Measurements from ENCODE around the gene ATXN3L. TPM values are rescaled to one million over a fixed set of nuclear protein-coding genes. Genes with fewer than 3 reads are reported as not detected.

The ATXN3L gene
- total and polyA plus RNA-seq, 2 experiments from 2014 or later: not detected

DNA sequence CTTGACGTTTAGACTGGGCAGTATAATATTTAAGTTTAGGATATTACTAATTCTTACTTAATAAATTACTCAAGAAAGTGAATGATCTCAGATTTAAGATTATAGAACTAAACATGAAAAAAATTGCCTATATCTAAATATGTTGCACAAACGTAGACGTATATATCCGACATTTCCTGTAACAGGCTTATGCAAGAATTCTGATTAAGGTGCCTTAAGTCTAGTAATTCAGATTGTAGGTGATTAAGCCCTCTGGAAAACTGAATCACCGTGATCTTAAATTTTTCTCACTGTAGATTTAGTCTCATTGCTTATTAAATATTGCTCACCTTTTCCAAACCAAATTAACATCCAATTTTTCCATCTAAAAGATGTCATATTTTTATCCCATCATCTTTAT is 24.0 kb downstream of the ATXN3L start:
- Histone ChIP-seq H3K9me2 (ENCODE audit: insufficient read depth) (no peaks in the 10 kb centered on the region), H2AFZ (no peak overlapping the region), H3K79me2 (replicated peaks; ENCODE audit: insufficient read depth) (no peaks in the 10 kb centered on the region), H3K27ac (ENCODE audit: low read depth) (no peak overlapping the region), H3F3A (replicated peaks; ENCODE audit: low read depth) (no peaks in the 10 kb centered on the region), H3K27me3 (ENCODE audit: insufficient read depth) (no peaks in the 10 kb centered on the region), H3K4me2 (no peak overlapping the region), H3K4me3 (no peak overlapping the region), H4K20me1 (replicated peaks; ENCODE audit: insufficient read depth) (no peaks in the 10 kb centered on the region), H3K4me1 (ENCODE audit: insufficient read depth) (no peaks in the 10 kb centered on the region), H3K36me3 (ENCODE audit: insufficient read depth) (no peaks in the 10 kb centered on the region)
- H3K27me3 Mint-ChIP-seq (ENCODE audit: insufficient read depth, low read depth, poor library complexity): peaks cover 2% of the 10 kb centered on the region
- H3K27ac Mint-ChIP-seq: no peak overlapping the region
- no peak overlapping the region for H3K4me3 Mint-ChIP-seq
- H3K36me3 Mint-ChIP-seq (ENCODE audit: low read depth): no peaks in the 10 kb centered on the region
- ATAC-seq (no peak), DNase-seq (ENCODE audit: low spot score) (no peak)
- no peak for TF ChIP-seq POLR2AphosphoS5 (IDR thresholded peaks at IDR 0.05; ENCODE audit: low read depth)
- H3K9me3 Mint-ChIP-seq: no peaks in the 10 kb centered on the region; the same call in 2 of the 3 replicates
- no peaks in the 10 kb centered on the region for H3K4me1 Mint-ChIP-seq

DNA sequence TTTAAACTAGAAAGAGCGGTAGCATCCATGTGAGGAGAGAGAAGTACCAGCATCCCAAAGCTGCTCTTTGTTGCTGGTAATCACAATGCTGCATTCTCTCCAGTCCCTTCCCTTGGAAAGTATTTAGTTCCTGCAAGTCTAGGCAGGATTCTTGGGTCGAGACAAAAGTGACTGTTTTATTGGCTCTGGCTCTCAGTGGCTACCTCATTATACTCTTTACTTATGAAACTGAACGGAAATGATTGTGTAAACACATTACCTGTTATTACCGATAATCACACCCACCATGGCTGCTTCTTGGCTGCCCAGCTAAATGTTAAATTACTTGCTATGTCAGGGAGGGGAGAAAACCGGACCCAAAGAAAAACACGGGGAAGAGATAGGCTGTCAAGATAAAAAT is 26.2 kb downstream of the ATXN3L start:
- no peaks in the 10 kb centered on the region for H4K20me1 ChIP-seq (replicated peaks; ENCODE audit: insufficient read depth)
- no peak overlapping the region for H3K4me2 ChIP-seq
- no peaks in the 10 kb centered on the region for H3K9me2 ChIP-seq (ENCODE audit: insufficient read depth)
- H3K4me1 ChIP-seq (ENCODE audit: insufficient read depth): no peaks in the 10 kb centered on the region
- H3K4me3 Mint-ChIP-seq: no peak overlapping the region
- H3K9me3 Mint-ChIP-seq: no peaks in the 10 kb centered on the region; the same call in 2 of the 3 replicates
- H3K36me3 ChIP-seq (ENCODE audit: insufficient read depth): no peaks in the 10 kb centered on the region
- ATAC-seq (no peak), DNase-seq (ENCODE audit: low spot score) (no peak)
- no peak overlapping the region for H2AFZ ChIP-seq
- H3K27ac ChIP-seq (ENCODE audit: low read depth): no peak overlapping the region
- H3K27me3 ChIP-seq (ENCODE audit: insufficient read depth): no peaks in the 10 kb centered on the region
- H3K4me1 Mint-ChIP-seq: peaks cover under 1% of the 10 kb centered on the region; the same call in 1 of the 3 replicates
- H3K4me3 ChIP-seq: no peak overlapping the region
- H3F3A ChIP-seq (replicated peaks; ENCODE audit: low read depth): no peaks in the 10 kb centered on the region
- no peaks in the 10 kb centered on the region; the same call in 2 of the 3 replicates for H3K36me3 Mint-ChIP-seq (ENCODE audit: low read depth)
- no peak overlapping the region for H3K27ac Mint-ChIP-seq
- peaks cover 2% of the 10 kb centered on the region for H3K27me3 Mint-ChIP-seq (ENCODE audit: insufficient read depth, low read depth, poor library complexity)
- H3K79me2 ChIP-seq (replicated peaks; ENCODE audit: insufficient read depth): no peaks in the 10 kb centered on the region
- TF ChIP-seq STAT1 (IDR thresholded peaks at IDR 0.05; ENCODE audit: unreplicated experiment) (no peak), EZH2 (IDR thresholded peaks at IDR 0.05; ENCODE audit: low read depth, unreplicated experiment) (no peak), CREB1 (CRISPR knock-in tag; IDR thresholded peaks at IDR 0.05; ENCODE audit: low read depth) (no peak), EZH2phosphoT487 (IDR thresholded peaks at IDR 0.05; ENCODE audit: unreplicated experiment) (no peak), JUNB (IDR thresholded peaks at IDR 0.05; ENCODE audit: unreplicated experiment) (no peak), ZNF114 (CRISPR knock-in tag; IDR thresholded peaks at IDR 0.05) (no peak), NANOG (IDR thresholded peaks at IDR 0.05; ENCODE audit: borderline replicate concordance) (no peak)
- TF ChIP-seq, protein P1, sequence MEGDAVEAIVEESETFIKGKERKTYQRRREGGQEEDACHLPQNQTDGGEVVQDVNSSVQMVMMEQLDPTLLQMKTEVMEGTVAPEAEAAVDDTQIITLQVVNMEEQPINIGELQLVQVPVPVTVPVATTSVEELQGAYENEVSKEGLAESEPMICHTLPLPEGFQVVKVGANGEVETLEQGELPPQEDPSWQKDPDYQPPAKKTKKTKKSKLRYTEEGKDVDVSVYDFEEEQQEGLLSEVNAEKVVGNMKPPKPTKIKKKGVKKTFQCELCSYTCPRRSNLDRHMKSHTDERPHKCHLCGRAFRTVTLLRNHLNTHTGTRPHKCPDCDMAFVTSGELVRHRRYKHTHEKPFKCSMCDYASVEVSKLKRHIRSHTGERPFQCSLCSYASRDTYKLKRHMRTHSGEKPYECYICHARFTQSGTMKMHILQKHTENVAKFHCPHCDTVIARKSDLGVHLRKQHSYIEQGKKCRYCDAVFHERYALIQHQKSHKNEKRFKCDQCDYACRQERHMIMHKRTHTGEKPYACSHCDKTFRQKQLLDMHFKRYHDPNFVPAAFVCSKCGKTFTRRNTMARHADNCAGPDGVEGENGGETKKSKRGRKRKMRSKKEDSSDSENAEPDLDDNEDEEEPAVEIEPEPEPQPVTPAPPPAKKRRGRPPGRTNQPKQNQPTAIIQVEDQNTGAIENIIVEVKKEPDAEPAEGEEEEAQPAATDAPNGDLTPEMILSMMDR (conservative IDR thresholded peaks at IDR 0.05; ENCODE audit: low read depth in 2 of 2): no peak
- TF ChIP-seq, protein P2, sequence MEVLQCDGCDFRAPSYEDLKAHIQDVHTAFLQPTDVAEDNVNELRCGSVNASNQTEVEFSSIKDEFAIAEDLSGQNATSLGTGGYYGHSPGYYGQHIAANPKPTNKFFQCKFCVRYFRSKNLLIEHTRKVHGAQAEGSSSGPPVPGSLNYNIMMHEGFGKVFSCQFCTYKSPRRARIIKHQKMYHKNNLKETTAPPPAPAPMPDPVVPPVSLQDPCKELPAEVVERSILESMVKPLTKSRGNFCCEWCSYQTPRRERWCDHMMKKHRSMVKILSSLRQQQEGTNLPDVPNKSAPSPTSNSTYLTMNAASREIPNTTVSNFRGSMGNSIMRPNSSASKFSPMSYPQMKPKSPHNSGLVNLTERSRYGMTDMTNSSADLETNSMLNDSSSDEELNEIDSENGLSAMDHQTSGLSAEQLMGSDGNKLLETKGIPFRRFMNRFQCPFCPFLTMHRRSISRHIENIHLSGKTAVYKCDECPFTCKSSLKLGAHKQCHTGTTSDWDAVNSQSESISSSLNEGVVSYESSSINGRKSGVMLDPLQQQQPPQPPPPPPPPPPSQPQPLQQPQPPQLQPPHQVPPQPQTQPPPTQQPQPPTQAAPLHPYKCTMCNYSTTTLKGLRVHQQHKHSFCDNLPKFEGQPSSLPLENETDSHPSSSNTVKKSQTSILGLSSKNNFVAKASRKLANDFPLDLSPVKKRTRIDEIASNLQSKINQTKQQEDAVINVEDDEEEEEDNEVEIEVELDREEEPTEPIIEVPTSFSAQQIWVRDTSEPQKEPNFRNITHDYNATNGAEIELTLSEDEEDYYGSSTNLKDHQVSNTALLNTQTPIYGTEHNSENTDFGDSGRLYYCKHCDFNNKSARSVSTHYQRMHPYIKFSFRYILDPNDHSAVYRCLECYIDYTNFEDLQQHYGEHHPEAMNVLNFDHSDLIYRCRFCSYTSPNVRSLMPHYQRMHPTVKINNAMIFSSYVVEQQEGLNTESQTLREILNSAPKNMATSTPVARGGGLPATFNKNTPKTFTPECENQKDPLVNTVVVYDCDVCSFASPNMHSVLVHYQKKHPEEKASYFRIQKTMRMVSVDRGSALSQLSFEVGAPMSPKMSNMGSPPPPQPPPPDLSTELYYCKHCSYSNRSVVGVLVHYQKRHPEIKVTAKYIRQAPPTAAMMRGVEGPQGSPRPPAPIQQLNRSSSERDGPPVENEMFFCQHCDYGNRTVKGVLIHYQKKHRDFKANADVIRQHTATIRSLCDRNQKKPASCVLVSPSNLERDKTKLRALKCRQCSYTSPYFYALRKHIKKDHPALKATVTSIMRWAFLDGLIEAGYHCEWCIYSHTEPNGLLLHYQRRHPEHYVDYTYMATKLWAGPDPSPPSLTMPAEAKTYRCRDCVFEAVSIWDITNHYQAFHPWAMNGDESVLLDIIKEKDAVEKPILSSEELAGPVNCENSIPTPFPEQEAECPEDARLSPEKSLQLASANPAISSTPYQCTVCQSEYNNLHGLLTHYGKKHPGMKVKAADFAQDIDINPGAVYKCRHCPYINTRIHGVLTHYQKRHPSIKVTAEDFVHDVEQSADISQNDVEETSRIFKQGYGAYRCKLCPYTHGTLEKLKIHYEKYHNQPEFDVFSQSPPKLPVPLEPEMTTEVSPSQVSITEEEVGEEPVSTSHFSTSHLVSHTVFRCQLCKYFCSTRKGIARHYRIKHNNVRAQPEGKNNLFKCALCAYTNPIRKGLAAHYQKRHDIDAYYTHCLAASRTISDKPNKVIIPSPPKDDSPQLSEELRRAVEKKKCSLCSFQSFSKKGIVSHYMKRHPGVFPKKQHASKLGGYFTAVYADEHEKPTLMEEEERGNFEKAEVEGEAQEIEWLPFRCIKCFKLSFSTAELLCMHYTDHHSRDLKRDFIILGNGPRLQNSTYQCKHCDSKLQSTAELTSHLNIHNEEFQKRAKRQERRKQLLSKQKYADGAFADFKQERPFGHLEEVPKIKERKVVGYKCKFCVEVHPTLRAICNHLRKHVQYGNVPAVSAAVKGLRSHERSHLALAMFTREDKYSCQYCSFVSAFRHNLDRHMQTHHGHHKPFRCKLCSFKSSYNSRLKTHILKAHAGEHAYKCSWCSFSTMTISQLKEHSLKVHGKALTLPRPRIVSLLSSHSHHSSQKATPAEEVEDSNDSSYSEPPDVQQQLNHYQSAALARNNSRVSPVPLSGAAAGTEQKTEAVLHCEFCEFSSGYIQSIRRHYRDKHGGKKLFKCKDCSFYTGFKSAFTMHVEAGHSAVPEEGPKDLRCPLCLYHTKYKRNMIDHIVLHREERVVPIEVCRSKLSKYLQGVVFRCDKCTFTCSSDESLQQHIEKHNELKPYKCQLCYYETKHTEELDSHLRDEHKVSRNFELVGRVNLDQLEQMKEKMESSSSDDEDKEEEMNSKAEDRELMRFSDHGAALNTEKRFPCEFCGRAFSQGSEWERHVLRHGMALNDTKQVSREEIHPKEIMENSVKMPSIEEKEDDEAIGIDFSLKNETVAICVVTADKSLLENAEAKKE (CRISPR knock-in tag; IDR thresholded peaks at IDR 0.05): no peak
- TF ChIP-seq, protein P3, sequence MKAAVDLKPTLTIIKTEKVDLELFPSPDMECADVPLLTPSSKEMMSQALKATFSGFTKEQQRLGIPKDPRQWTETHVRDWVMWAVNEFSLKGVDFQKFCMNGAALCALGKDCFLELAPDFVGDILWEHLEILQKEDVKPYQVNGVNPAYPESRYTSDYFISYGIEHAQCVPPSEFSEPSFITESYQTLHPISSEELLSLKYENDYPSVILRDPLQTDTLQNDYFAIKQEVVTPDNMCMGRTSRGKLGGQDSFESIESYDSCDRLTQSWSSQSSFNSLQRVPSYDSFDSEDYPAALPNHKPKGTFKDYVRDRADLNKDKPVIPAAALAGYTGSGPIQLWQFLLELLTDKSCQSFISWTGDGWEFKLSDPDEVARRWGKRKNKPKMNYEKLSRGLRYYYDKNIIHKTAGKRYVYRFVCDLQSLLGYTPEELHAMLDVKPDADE (IDR thresholded peaks at IDR 0.05): no peak
